Activated CD8-positive, alpha-beta memory T cell treated with anti-CD3 and anti-CD28 coated beads for 36 hours (primary cell): ENCODE data around the gene PTPRD. TPM values are rescaled to one million over a fixed set of nuclear protein-coding genes. Genes with fewer than 3 reads are reported as not detected.

Experiments used
- CTCF ChIA-PET: fragments of 350-600 bp; sonication (Branson Sonifier 250); formaldehyde crosslinking; loops from one replicate; lab custom pipeline; 2021; ENCODE audit warnings: antibody characterized with exemption; lab: Charles Lee
- POLR2A ChIA-PET: fragments of 350-600 bp; sonication (Branson Sonifier 250); formaldehyde crosslinking; loops from one replicate; lab custom pipeline; 2021; ENCODE audit warnings: antibody characterized with exemption; lab: Charles Lee
- total RNA-seq, 2 experiments: library from RNA; stranded (reverse); gene quantifications; one replicate each; pipeline ENCODE4 v1.2.3, GENCODE V29; 2021

PTPRD gene
- total RNA-seq, 2 experiments from 2014 or later: 0.10 to 0.15 TPM

DNA sequence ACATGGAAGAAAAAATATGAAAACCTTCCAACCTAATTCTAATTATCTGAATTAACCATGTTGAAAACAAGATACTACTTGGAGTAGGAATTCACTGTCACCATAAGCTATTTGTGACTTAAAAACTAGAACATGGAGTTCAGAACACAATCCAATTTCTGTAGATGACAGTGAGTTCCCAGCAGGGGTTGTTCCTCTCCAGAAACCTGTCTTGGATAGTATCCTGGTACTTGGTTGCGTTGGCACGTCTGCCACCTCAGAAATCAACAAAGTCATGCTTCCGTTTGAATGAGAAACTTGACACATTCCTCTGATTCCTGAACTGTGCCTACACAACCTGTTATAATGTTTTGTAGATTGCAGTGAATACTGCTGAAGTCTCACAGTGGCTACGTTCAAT, 2023.3 kb downstream of the PTPRD start:
- ChIA-PET POLR2A (no interaction called here), CTCF (no interaction called here)

DNA sequence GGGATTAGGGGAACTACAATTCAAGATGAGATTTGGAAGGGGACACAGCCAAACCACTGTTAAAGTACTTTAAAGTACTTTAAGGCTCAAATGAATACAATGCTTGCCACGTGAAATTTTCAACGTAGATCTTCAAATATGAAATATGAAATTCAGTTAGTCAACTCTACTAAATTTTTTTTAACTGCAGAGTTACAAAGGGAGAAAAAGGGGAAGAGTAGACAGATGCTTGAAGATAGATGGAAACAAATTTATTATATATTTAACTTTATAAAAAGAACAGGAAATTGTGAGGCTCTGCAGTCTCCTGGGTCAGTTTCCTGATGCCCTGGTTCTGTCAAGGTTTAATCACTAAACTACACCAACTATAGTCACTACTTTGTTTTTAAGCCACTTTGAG, 2027.8 kb downstream of the PTPRD start:
- CTCF ChIA-PET: no interaction called here
- POLR2A ChIA-PET: no interaction called here

DNA sequence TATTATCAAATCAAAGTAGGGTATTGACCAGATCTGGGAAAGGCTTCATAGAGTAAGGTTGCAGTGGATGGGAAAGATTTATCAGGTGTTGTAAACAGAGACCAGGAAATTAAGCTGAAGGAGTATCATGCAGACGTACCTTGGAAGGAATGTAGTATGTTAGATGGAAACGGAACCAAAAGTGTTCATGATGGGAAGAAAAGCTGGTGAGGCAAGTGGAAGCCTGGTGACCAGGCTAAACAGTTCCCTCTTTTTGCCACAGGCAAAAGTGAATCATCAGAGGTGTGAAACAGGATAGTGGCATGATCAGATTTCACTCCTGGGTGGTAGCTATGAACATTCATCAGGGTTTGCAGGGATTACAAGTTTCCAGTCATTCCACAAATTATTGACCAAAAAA, 2033.1 kb downstream of the PTPRD start:
- POLR2A ChIA-PET: no interaction called here
- CTCF ChIA-PET: no interaction called here

- POLR2A ChIA-PET: no interaction called here
- CTCF ChIA-PET: no interaction called here
These were observed 2036.1 kb downstream of the PTPRD start for GRCh38 chr9:8576741-8577140.

- ChIA-PET POLR2A (no interaction called here), CTCF (no interaction called here)
These were observed 2038.0 kb downstream of the PTPRD start for GRCh38 chr9:8574846-8575245.

GRCh38 chr9:8572209-8572608, 2040.6 kb downstream of the PTPRD start:
- CTCF ChIA-PET: no interaction called here

GRCh38 chr9:8571643-8572042, 2041.2 kb downstream of the PTPRD start:
- CTCF ChIA-PET: no interaction called here
- POLR2A ChIA-PET: no interaction called here

More at GRCh38 chr9:8572209-8572608, 2040.6 kb downstream of the PTPRD start:
- POLR2A ChIA-PET: no interaction called here

- CTCF ChIA-PET: no interaction called here
- POLR2A ChIA-PET: no interaction called here
These were observed 2042.0 kb downstream of the PTPRD start for GRCh38 chr9:8570776-8571175.

DNA sequence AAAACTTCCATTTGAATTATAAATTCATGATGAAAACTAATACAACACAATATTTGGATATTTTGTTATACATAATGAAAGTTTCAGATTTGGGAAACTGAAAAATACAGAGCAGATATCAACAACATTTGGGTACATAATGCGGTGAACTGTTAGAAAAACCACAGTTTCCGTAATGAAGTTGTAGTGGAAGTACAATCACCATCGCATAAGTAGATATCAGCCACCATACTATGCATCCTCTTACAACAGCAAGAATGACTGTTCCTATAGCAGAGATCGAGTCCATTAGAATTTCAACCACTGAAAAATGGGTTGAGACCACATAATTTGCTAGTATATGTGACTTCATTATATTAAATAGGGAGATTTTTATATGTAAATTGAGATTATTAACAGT, 2043.0 kb downstream of the PTPRD start:
- ChIA-PET CTCF (no interaction called here), POLR2A (no interaction called here)

DNA sequence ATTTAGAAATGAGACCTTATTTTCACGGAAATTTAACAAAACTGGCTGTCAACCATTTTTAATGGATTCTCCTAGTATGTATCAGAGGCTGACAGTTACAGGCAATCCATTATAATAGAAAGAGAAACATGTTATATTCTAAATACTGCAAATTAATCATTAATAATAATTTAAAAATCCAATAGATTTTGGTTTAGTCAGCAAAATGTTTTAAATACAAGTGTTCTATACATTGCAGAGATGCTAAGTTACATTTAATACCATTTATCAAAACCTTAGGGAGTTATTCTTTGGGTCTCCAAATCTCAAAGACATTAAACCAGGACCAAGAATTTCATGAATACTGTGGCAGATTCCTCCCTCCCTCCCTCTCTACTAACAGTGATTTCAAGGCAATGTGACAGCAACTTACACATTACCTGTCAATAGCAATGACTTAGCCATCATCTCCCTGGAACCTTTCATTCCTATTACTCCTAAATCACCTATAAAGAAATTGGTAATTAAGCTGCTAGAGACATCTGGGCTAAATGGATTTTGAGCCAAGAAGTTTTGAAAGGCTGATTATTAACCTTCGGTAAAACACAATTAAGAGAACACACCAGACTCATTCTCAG, 2044.7 kb downstream of the PTPRD start:
- ChIA-PET POLR2A (no interaction called here), CTCF (no interaction called here)

DNA sequence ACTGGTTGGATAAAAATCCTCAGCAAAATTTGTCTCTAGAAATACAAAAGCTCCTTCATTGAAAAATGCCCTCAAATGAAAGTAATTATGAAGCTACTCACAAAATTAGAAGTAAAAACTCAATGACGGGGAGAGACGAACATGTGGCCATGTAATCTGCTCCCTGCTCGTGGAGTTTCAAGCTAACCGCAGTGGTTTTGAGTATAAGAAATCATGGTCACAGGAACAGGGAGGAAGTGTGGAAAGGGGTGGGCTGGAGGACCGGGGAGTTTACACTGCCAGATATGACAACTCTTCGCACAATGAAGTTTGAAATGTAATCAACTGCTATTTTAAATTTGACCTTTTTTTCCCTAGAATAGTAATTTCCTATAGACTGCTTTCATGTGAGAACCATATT, 2047.8 kb downstream of the PTPRD start:
- CTCF ChIA-PET: no interaction called here
- POLR2A ChIA-PET: no interaction called here

GRCh38 chr9:8560560-8561525, 2052.0 kb downstream of the PTPRD start:
- CTCF ChIA-PET: no interaction called here

GRCh38 chr9:8558176-8558575, 2054.6 kb downstream of the PTPRD start:
- ChIA-PET CTCF (no interaction called here), POLR2A (no interaction called here)

More at GRCh38 chr9:8560560-8561525, 2052.0 kb downstream of the PTPRD start:
- POLR2A ChIA-PET: interaction anchor here (0.6 kb wide), 1 partner anchor 133 kb away, joined by 3 read pairs; no protein-coding TSS in a partner anchor

DNA sequence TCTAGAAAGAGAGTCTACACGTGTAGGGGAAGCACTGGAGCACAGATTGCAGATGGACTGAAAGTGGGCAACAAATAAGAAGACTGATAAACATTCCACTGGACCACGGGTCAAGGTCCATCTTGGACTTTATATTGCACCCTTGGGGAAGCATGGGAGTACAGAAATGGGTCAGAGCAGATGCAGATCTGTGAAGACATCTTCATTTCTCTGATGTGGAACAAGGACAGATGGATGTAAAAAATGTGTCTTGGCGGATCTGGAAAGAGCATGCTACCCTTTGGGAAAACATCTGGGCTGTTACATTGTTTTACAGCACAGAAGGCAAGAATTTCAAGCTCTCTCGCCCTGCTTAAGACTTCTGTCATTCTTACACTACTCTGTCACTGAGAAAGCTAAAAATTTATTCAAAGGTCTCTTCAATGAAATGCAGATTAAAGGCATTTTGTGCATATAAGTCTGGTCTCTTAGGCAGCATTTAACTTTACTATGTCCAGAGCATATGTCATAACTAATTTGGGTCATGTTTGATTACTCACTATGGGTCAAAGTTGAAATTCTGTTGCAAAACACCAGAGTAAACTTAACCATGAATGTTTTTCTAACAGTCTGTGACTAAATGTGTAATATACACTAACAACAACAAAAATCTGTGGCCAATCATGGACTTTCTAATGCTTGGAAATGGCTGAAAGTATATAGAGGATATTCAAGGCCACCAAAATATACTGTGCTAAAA, 2056.9 kb downstream of the PTPRD start:
- CTCF ChIA-PET: no interaction called here
- POLR2A ChIA-PET: no interaction called here

DNA sequence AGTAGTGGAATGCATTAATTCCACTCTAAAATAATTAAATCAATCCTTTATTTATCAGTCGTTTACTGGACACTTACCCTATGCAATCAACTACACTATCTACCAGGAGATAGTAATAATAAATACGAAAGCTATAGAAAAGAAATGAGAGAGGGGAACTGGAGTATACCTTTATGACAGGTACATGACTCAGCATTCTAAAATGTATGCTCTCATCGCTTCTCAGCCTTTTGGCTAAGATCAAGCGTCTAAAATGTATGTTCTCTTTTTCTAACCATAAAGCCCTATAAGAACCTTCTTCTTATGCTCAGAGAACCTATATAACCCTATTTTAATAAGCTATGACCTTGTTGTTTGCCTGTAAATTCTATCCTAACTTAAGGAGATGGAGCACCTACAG, 2059.4 kb downstream of the PTPRD start:
- CTCF ChIA-PET: no interaction called here
- POLR2A ChIA-PET: no interaction called here

- ChIA-PET POLR2A (no interaction called here), CTCF (no interaction called here)
These were observed 2060.1 kb downstream of the PTPRD start for GRCh38 chr9:8552732-8553131.

DNA sequence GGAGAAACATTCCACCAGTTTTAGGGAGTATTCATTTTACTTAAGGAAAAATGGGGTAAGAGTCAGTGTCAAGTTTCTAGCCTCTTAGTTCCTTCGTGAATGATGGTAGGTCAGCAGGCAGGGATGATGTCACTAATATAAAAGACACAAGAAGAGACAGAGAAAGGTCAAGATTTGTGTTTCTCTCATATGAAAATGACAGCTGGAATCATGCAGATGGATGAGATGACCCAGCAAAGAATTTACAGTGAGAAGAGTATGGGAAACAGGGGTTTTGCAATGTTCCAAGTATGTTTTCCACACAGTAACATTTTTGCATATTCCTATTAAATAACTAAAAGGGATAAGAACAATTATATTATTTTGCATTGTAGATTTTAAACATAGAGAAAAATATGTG, 2063.6 kb downstream of the PTPRD start:
- CTCF ChIA-PET: no interaction called here
- POLR2A ChIA-PET: no interaction called here

DNA sequence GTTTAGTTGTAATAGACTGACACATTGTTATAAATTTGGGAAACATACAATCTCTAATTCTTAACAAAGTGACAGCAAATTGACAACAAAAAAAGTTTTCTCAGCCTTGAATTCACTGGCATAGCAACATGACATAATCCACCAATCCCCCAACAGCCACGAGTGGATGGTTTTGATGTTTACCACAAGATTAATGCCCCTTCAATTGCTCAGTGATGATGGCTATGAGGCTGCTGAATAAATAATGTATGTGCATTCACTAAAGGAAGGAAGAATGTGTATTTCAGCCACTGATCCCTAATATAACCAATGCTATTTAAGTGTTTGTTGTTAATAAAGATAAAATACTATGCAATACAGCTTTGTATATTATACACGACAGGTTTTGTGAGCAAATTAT, 2069.6 kb downstream of the PTPRD start:
- ChIA-PET POLR2A (no interaction called here), CTCF (no interaction called here)

DNA sequence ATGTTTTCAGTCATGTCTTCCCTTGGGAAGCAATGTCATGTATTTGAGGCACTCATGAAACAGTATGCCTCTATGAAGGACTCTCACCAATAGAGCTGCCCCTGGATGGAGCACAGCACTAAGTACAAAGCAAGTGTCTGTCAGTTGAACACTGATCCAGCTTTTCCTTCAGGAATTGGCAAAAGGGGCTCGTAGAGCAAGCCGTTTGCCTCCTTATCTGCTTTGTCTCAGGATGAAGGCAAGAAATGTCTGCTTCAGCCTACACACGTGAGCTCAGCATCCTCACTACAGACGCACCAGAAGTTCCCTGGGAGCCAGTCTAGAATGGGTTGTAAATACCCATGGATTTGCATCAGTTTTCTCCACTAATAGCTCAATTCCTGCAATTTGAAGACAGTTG, 2070.3 kb downstream of the PTPRD start:
- POLR2A ChIA-PET: no interaction called here
- CTCF ChIA-PET: no interaction called here

DNA sequence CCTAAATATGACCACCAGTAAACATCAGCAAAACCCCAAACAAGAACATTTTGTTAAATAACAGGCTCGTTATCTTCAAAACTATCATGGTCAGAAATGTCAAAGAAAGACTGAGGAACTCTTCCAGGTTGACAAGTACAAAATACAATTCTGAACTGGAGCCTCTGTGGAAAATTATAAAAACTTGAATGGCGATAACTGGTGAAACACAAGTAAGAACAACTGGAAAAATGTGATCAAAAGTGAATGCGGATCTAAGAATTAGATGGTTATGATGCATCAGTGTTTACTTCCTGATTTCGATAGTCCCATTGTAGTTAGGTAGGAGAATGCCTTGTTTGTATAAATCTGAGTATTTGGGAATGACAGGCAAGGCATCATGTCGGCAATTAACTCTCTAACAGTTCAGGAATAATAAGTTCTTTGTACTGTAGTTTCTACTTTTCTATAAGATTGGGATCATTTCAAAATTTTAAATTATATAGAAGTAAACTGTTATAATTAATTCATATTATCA, 2073.1 kb downstream of the PTPRD start:
- CTCF ChIA-PET: no interaction called here

More for the DNA sequence above, 2073.1 kb downstream of the PTPRD start:
- POLR2A ChIA-PET: no interaction called here
